DND-41 (cell line): ENCODE results near the gene SOS1.

Experiments
- EZH2 ChIP-seq: IDR thresholded peaks from 3 replicates; pipeline ENCODE4 v1.6.1; 2012; ENCODE audit warnings: borderline replicate concordance, low read depth, mild to moderate bottlenecking, moderate library complexity, low read length, inconsistent platforms; ENCODE audit not compliant: severe bottlenecking
- TF ChIP-seq, protein P1 (sequence below): IDR thresholded peaks from 2 replicates; pipeline ENCODE4 v1.5.1; 2012; ENCODE audit warnings: borderline replicate concordance, low read length, moderate library complexity, mild to moderate bottlenecking; ENCODE audit not compliant: poor library complexity, severe bottlenecking; ENCODE audit errors: extremely low read depth

DNA sequence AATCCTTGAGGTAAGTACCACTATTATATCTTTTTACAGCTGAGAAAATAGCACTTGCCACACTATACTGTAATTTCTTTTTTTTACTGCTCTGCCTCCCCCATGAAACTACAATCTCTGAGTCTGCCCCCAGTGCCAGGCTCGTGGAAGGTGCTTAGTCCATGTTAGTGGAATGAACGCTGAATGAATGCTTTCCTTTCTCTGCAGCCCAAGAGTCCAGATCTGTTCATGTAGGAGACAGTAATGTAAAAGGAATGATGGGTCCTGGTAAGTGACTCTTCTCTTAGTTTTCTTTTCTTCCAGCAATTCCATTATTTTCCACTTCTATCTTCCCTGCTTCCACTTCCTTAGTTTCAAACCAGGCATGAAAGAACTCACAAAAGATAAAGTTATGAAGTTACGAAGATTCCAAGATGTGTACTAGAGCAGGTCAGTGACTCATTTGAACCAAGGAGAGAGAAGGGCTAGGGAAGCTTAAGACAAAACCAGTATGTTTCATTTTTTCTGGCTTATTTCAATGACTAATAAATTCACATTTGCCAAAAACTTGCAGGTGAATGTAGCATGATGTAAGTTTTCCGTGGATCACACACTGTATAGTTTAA lies 185.2 kb downstream of the SOS1 start:
- TF ChIP-seq, protein P1, sequence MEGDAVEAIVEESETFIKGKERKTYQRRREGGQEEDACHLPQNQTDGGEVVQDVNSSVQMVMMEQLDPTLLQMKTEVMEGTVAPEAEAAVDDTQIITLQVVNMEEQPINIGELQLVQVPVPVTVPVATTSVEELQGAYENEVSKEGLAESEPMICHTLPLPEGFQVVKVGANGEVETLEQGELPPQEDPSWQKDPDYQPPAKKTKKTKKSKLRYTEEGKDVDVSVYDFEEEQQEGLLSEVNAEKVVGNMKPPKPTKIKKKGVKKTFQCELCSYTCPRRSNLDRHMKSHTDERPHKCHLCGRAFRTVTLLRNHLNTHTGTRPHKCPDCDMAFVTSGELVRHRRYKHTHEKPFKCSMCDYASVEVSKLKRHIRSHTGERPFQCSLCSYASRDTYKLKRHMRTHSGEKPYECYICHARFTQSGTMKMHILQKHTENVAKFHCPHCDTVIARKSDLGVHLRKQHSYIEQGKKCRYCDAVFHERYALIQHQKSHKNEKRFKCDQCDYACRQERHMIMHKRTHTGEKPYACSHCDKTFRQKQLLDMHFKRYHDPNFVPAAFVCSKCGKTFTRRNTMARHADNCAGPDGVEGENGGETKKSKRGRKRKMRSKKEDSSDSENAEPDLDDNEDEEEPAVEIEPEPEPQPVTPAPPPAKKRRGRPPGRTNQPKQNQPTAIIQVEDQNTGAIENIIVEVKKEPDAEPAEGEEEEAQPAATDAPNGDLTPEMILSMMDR: no peak
- no peak for TF ChIP-seq EZH2
